SKM-1 treated with dmso at 0.1 percent for 144 hours (cell line): ENCODE data around the gene SLC9A2.

Source experiments
- DNase-seq: peaks from one replicate; lab custom pipeline; 2025; ENCODE audit not compliant: unreplicated experiment; lab: John Stamatoyannopoulos, UW

SLC9A2 gene

GRCh38 chr2:102618452-102619413, 620 bp upstream of the SLC9A2 start:
- DNase-seq = no peak

DNA sequence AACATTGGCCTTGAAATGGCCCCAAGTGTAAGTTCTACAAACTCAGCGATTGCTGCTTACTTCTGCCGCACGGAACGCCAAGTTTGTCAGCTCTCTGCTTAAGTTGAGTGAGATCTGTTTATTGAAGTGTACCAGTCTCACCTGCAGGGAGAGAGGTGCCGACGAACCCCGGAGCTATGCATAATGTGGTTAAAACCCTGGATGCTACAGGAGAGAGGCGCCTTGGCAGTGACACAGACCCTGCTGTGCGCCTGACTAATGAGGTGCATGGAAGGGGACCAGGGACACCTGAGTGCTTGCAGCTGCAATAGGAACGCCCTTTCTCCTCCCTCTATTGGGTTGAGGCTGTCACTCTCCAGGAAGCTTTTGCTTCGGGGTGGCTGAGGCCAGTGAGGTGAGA, 979 bp downstream of the SLC9A2 start:
- DNase-seq = no peak

- DNase-seq = no peak
Observed at GRCh38 chr2:102621630-102622029, 2.3 kb downstream of the SLC9A2 start.

- DNase-seq = no peak
Observed at GRCh38 chr2:102622646-102623045, 3.3 kb downstream of the SLC9A2 start.

DNA sequence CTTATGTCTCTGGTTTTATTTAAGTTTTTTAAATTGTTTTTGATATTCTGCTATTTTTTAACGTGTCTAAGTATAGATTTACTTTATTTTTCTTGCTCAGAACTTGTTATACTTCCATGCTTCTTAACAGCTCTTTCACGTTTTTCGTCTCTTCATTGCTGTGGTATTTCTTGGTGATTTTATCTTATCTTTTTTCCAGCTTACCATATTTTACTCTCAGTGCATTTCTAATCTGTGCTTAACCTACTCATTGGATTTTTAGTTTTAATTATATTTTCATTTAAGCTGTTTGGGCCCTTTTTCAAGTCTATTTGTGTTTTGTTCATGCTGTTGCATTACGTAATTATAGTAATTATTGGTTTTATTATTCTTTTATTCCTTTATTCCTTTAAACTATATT, 11.1 kb downstream of the SLC9A2 start:
- DNase-seq = no peak

- DNase-seq = no peak
Observed at GRCh38 chr2:102632380-102633175, 13.2 kb downstream of the SLC9A2 start.

GRCh38 chr2:102634831-102635241, 15.5 kb downstream of the SLC9A2 start:
- no peak for DNase-seq

GRCh38 chr2:102635317-102635716, 16.0 kb downstream of the SLC9A2 start:
- DNase-seq = no peak

DNA sequence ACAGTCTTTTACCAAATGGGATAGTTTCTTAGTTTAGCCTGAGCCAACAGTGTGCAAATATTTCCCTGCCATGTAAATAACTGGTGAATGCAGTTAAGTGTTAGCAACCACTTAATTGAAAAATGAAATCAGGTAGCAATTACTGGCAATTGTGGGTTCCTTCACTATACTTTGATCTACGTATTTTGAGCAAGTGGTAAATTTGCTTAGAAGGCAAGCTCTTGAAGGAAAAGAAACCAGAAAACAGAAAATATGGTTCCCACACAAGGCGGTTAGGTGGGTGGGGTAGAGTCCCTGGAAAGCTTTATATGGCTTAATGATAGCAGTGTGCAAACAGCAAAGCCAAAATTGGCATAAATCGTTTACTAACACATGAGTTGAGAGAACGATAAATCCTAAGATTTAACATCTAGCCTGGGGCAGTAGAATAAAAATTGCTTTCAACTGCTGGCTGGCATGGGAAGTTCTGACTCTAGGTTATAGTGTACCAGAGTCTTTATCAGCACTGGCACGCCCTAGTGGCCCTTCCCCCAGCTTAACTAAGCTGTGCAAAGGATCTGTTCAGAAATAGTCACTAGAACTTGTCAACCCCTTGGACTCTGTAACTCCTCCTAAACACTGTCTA, 17.0 kb downstream of the SLC9A2 start:
- no peak for DNase-seq

DNA sequence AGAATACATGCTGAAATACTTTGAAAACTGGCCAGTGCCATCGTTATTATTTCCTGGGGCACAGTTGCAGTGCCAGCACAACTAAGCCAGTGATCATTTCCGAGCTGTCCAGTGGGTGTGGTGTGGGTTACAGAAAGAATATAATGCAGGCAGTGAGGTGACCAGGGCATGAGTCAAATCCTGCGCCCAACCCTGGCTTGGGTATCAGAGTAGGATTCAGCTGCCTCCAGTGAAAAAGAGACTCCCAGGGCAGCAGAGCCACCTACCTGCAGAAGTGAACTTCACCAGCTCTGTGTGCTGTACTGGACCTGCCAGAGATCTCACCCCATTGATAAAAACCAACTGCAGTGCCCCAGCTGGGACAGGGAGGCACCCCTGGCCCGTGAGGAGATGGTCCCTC, 18.0 kb downstream of the SLC9A2 start:
- DNase-seq = no peak

- no peak for DNase-seq
Observed at GRCh38 chr2:102639429-102639828, 20.1 kb downstream of the SLC9A2 start.

GRCh38 chr2:102652126-102652525, 32.8 kb downstream of the SLC9A2 start:
- DNase-seq = no peak

DNA sequence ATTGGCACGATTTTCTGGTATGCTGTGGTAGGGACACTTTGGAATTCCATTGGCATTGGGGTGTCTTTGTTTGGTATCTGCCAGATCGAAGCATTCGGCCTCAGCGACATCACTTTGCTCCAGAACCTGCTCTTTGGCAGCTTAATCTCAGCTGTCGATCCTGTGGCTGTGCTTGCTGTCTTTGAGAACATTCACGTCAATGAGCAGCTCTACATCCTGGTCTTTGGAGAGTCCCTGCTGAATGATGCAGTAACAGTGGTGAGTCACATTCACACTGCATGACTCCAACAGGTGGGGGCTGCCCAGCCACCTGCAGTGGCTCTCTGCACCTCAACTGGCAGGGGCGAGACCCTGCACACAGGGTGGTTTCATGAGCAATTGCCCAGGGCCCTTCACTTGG, 38.4 kb downstream of the SLC9A2 start:
- no peak for DNase-seq

GRCh38 chr2:102660070-102660469, 40.7 kb downstream of the SLC9A2 start:
- no peak for DNase-seq

DNA sequence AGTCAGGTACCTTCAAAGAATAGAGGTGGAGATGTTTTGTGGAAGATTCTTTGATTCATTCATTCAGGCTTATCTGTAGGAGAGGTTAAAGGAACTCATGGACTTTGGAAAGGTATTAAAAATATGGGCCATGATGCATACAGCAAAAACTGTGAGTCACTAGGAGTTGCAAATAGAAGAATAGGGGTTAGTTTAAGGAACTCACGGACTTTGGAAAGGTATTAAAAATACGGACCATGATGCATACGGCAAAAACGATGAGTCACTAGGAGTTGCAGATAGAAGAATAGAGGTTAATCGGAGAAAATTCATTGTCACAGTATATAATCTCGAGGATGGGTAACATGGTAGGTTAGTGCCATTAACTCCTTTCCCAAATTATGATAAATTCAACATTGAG, 41.2 kb downstream of the SLC9A2 start:
- no peak for DNase-seq

- DNase-seq = no peak
Observed at GRCh38 chr2:102661846-102662245, 42.5 kb downstream of the SLC9A2 start.

DNA sequence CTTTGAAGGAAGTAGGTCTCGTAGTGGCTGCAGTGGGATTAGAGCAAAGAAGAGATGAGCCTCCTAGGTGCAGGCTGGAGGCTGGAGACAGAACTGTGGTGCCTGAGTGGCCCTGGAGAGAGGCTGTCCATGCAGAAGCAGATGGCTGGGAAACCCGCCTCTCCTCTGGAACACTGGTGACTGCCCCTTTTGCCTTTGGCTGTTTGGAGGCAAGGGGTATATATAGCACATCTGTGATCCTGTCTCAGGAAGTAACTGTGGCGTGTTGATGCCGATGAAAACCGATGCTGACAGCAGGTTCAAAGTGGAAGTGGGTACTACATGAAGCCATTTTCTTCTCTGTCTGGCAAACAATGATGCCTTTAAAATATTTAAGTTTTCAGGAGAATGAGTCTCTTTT, 43.5 kb downstream of the SLC9A2 start:
- DNase-seq = no peak

DNA sequence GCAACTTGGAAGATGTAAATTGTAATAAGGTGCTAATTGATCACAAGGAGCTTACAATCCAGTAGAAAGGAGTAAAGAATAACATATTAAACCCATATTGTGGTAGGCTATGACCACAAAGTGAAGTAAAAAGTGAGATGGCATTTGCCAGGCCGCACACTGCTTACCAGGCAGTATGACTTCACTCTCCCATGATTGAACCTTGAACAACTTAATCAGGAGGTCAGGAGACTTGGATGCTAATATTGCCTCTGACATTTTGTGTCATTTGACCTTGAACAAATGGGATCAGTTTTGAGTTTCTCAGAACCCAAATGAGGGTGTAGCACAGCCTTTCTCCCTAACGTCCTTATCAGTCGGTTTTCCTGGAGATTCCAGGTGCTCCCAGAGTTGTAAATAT, 44.0 kb downstream of the SLC9A2 start:
- no peak for DNase-seq

DNA sequence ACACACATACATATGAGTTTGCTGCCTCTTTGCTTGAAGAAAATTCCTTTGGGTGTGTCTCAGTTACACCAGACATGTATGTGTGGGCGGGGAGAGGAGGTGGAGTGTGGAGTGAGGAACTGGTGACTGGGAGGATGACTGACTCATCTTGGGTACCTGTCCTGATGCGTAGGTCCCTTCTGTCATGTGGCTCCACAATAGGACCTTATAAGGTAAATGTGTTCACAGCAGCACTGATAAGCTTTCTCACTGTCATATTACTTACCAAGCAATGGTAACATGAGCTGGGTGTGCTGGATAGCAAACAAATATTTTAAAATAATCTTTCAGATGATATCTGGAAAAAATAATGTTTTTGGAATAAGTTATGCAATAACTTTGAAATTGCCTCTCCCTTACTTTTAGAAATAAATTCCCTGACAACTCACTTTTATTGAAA, 45.1 kb downstream of the SLC9A2 start:
- no peak for DNase-seq

DNA sequence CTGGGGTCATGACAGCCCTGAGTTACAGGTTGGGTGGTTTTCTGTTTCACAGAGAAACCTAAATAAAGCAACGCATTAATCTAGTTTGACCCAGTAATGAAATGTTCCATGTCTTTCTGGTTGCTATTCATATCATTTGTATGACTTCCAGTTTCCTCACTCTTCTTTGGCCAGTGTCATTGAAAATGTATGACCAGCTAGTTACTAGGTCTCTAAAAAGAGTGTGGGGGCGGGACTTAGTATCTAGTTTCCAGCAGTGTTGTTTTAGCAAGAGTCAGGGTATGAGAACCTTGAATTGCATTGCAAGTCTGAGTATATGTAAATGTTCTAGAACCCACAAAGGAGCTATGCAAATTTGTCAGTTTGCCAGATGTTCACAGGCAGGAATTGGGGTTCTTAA, 47.7 kb downstream of the SLC9A2 start:
- DNase-seq = no peak

- no peak for DNase-seq
Observed at GRCh38 chr2:102668171-102668570, 48.8 kb downstream of the SLC9A2 start.

- DNase-seq = no peak
Observed at GRCh38 chr2:102669401-102669800, 50.0 kb downstream of the SLC9A2 start.
